PC-9 (cell line): ENCODE data around the gene PSMG4.

Source experiments
- CTCF ChIP-seq: fragments of 200-600 bp; sonication (generic); conservative IDR thresholded peaks from 2 replicates; pipeline ENCODE4 v1.6.1; 2017; ENCODE audit warnings: mixed run types, antibody characterized with exemption, mild to moderate bottlenecking, moderate library complexity
- EZH2 ChIP-seq: fragments of 200-600 bp; sonication (generic); IDR thresholded peaks from 2 replicates; pipeline ENCODE4 v1.8.0; 2017; ENCODE audit warnings: antibody characterized with exemption, low read depth

DNA sequence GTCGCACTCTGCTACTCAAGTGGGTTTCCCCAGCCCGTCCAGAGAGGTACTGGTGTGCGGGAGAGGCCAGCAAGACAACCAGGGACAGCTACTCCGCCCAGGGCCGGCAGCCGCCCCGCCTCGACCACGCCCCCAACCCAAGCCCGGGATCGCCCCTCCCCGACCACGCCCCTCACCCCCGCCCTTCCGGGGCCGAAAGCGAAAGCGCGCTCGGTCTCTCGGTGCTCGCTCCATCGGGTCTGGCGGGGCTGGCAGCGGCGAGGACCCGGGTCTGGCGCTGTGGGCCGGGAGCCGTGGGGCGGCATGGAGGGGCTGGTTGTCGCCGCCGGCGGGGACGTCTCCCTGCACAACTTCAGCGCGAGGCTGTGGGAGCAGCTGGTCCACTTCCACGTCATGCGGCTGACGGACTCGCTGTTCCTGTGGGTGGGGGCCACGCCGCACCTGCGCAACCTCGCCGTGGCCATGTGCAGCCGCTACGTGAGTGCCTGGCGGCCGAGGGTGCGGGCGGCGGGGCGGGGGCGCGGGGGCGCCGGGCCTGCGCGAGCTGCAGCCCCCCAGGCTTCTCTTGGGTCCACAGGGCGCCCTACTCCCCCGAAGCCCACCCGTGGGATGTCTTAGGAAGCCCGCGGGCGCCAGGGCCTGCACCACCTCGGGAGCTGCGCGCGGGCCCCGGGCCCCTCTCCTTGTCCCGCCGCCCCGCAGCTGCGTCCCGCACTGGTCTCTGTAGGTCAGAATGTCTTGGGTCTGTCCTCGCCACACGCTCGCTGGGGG is at the start of gene PSMG4:
- no peak for TF ChIP-seq CTCF
- no peak for TF ChIP-seq EZH2
